HUES6 (cell line): ENCODE measurements around the gene NAT8L.

Experiments
- H3K27ac ChIP-seq: 2 replicates; pipeline ENCODE4 v1.7.0; 2013; ENCODE audit warnings: low read depth, mild to moderate bottlenecking, low read length, inconsistent platforms
- H3K27me3 ChIP-seq: 2 replicates; pipeline ENCODE4 v1.6.1; 2013; ENCODE audit warnings: low read length; ENCODE audit not compliant: control insufficient read depth, insufficient read depth
- H3K36me3 ChIP-seq: 2 replicates; pipeline ENCODE4 v1.6.1; 2013; ENCODE audit warnings: low read length; ENCODE audit not compliant: control insufficient read depth, insufficient read depth
- H3K4me1 ChIP-seq: 2 replicates; pipeline ENCODE4 v1.6.1; 2013; ENCODE audit warnings: low read length; ENCODE audit not compliant: control insufficient read depth, insufficient read depth
- H3K4me3 ChIP-seq: 2 replicates; pipeline ENCODE4 v1.5.1; 2013; ENCODE audit warnings: low read depth, low read length
- H3K9ac ChIP-seq: one replicate; pipeline ENCODE4 v1.6.1; 2013; ENCODE audit warnings: mild to moderate bottlenecking, low read length
- H3K9me3 ChIP-seq: 2 replicates; pipeline ENCODE4 v1.6.1; 2013; ENCODE audit warnings: low read depth, low read length; ENCODE audit not compliant: control insufficient read depth, insufficient read depth

NAT8L gene

DNA sequence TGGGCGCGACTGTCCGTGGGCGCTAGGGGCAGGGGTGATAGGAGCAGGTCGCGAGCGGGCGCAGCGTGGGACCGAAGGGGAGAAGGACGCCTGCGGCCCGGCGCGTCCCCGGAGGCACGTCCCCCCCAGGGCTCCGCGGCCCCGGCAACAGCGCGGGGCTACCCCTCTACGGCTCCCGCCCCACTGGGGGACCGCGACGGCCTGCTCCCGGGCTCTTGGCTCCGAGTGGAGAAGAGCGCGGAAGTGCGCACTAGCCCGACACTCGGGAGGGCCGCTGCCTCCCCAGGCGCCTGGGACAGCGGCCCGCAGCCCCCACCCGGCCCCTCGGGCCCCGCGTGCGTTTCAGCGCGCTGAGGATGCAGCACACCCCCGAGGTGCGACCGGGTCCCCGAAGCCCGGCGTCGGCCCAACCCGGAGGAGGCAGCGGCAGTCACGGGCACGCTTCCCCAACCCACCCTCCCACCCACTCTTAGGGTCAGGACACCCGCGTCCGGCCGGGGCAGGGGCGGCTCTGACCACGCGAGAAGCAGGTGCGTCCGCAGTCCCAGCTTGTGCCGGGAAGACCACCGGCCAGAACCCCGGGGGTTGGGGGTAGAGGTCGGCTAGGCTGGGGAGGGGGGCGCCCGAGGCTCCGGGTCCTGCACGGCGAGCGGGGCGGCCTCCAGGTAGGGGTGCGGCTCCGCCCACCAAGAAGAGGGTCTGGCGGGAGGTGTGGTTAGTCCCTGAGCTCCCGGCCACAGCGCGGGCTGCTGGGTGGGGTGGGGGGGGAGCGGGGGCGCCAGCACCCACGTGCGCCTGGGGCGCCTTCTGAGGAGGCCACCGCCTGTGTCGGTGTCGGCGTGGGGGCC lies 18.5 kb upstream of the NAT8L start:
- H3K4me3 ChIP-seq = peak overlapping the region; percentile 68
- peaks cover 81% of the 10 kb centered on the region for H3K27me3 ChIP-seq
- H3K4me1 ChIP-seq = no peaks in the 10 kb centered on the region
- H3K27ac ChIP-seq = no peak overlapping the region
- H3K9me3 ChIP-seq = peaks cover 4% of the 10 kb centered on the region; the same call in 1 of the 2 replicates
- H3K36me3 ChIP-seq = no peaks in the 10 kb centered on the region
- no peak overlapping the region for H3K9ac ChIP-seq

GRCh38 chr4:2041239-2042130 lies 17.6 kb upstream of the NAT8L start:
- Histone ChIP-seq H3K9ac (no peak overlapping the region), H3K27ac (no peak overlapping the region), H3K4me1 (no peaks in the 10 kb centered on the region), H3K27me3 (peaks cover 77% of the 10 kb centered on the region), H3K4me3 (peak overlapping the region; percentile 68), H3K36me3 (no peaks in the 10 kb centered on the region), H3K9me3 (peaks cover 4% of the 10 kb centered on the region; the same call in 1 of the 2 replicates)

DNA sequence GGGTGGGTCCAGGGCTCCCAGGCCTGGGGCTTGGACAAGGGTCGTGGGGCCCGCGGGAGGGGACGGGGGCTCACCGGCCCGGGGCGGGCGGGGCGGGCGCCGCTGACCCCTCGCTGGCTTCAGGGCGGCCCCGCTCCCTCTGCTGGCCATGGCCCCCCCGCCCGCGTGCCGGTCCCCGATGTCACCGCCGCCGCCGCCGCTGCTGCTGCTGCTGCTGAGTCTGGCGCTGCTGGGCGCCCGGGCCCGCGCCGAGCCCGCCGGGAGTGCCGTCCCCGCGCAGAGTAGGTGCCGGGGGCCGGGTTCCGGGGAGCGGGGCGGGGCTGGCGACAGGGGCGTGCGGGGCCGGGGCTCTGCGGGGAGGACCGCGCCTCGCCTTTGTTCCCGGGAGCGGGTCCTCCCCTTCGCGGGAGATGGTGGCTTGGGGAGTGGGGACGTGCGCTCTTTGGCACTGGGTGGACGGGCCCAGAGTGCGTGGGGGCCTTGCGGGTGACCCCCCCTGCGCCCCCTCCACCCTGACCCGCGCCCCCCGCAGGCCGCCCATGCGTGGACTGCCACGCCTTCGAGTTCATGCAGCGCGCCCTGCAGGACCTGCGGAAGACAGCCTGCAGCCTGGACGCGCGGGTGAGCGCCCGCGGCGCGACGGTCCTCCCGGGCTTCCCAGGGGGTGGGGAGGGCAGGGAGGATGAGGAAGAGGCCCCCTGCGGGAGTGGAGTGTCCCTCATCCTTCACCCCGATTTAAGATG lies 16.8 kb upstream of the NAT8L start:
- peak overlapping the region; percentile 68 for H3K4me3 ChIP-seq
- H3K36me3 ChIP-seq = no peaks in the 10 kb centered on the region
- peaks cover 69% of the 10 kb centered on the region for H3K27me3 ChIP-seq
- H3K9me3 ChIP-seq = peaks cover 4% of the 10 kb centered on the region; the same call in 1 of the 2 replicates
- H3K9ac ChIP-seq = no peak overlapping the region
- no peaks in the 10 kb centered on the region for H3K4me1 ChIP-seq
- no peak overlapping the region for H3K27ac ChIP-seq

DNA sequence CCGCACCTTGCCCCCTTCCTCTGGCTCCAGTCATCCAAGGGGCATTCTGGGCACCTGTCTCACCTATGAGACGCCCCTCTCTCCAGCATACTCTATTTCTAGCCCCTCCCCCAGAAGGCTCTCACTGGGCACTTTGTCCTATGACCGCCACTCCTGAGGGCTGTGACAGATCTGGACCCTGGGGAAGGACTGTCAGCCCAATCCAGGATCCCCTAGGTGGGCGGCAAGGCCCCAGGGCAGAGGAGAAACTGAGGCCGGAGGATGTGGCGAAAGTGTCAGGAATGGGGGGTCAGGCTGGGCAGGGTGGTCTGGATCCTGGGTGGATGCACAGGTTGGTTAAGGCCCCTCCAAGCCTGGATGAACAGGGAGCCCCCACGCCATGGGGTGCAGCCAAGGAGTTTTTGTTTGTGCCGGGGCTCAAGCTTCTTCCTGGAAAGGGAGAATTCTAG lies 16.2 kb upstream of the NAT8L start:
- Histone ChIP-seq H3K4me3 (peak overlapping the region; percentile 68), H3K9me3 (peaks cover 4% of the 10 kb centered on the region; the same call in 1 of the 2 replicates), H3K27me3 (peaks cover 72% of the 10 kb centered on the region), H3K36me3 (no peaks in the 10 kb centered on the region), H3K27ac (no peak overlapping the region), H3K4me1 (no peaks in the 10 kb centered on the region), H3K9ac (no peak overlapping the region)

- peaks cover 4% of the 10 kb centered on the region; the same call in 1 of the 2 replicates for H3K9me3 ChIP-seq
- H3K27me3 ChIP-seq = peaks cover 70% of the 10 kb centered on the region
- no peak overlapping the region for H3K27ac ChIP-seq
- H3K4me1 ChIP-seq = no peaks in the 10 kb centered on the region
- no peak overlapping the region for H3K4me3 ChIP-seq
- H3K9ac ChIP-seq = no peak overlapping the region
- H3K36me3 ChIP-seq = no peaks in the 10 kb centered on the region
Observed at GRCh38 chr4:2043396-2044118, 15.6 kb upstream of the NAT8L start.

DNA sequence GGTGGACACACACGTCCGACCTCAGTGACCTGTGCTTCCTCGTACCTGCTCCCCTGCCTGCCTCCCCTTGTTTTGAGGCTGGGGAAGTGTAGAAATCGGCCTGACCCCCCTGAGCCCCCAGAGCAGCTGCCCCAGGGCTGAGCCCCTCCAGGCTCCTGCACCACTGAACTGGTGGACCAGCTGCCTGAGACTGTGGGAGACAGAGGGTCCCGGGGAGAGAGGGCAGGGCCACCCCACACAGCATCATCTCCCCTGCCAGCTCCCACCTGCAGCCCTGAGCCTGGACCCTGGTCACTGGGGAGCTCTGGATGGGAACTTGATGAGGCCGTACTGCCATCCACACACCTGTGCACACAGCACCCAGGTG lies 15.0 kb upstream of the NAT8L start:
- Histone ChIP-seq H3K27ac (no peak overlapping the region), H3K4me3 (no peak overlapping the region), H3K4me1 (no peaks in the 10 kb centered on the region), H3K27me3 (peaks cover 65% of the 10 kb centered on the region), H3K36me3 (no peaks in the 10 kb centered on the region), H3K9me3 (peaks cover 4% of the 10 kb centered on the region; the same call in 1 of the 2 replicates), H3K9ac (no peak overlapping the region)

- H3K4me1 ChIP-seq = no peaks in the 10 kb centered on the region
- no peak overlapping the region for H3K9ac ChIP-seq
- no peaks in the 10 kb centered on the region for H3K36me3 ChIP-seq
- peaks cover 58% of the 10 kb centered on the region for H3K27me3 ChIP-seq
- H3K27ac ChIP-seq = no peak overlapping the region
- H3K9me3 ChIP-seq = peaks cover 4% of the 10 kb centered on the region; the same call in 1 of the 2 replicates
- H3K4me3 ChIP-seq = no peak overlapping the region
Observed at GRCh38 chr4:2044542-2045517, 14.3 kb upstream of the NAT8L start.

DNA sequence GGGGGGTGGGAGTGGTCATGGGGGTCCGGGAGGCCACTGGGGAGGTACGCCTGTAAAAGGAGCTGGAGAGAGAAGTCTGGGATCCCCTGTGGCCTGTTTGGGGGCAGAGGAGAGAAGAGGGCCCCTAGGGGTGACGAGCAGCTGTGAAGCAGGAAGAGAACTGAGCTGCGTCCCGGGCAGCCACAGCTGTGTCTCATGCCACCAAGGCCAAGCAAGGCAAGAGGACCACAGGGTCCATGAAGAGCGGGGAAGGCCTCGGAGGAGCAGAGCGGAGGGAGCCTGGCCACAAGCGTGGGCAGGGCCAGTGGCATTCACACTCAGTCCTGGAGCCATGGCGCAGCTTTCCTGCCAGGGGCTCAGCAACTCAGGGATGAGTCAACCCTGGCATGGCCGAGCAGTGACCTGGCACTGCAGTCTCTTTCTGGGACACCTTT lies 13.6 kb upstream of the NAT8L start:
- no peaks in the 10 kb centered on the region for H3K4me1 ChIP-seq
- H3K36me3 ChIP-seq = no peaks in the 10 kb centered on the region
- H3K27me3 ChIP-seq = peaks cover 51% of the 10 kb centered on the region
- no peak overlapping the region for H3K9ac ChIP-seq
- H3K27ac ChIP-seq = no peak overlapping the region
- H3K9me3 ChIP-seq = peaks cover 4% of the 10 kb centered on the region; the same call in 1 of the 2 replicates
- no peak overlapping the region for H3K4me3 ChIP-seq

- Histone ChIP-seq H3K27me3 (peaks cover 43% of the 10 kb centered on the region), H3K9me3 (peaks cover 4% of the 10 kb centered on the region; the same call in 1 of the 2 replicates), H3K9ac (no peak overlapping the region), H3K27ac (no peak overlapping the region), H3K36me3 (no peaks in the 10 kb centered on the region), H3K4me3 (no peak overlapping the region), H3K4me1 (0 out of 2 replicates have a peak, but pooled peaks cover under 1% of the 10 kb centered on the region)
Observed at GRCh38 chr4:2046031-2046961, 12.8 kb upstream of the NAT8L start.
